ENCODE data around the gene NUP58. TPM values are rescaled to one million over a fixed set of nuclear protein-coding genes. Genes with fewer than 3 reads are reported as not detected.

Gene NUP58
- total and polyA plus RNA-seq, 7 donors = 11.2 to 40.0 (median 33.2) TPM

DNA sequence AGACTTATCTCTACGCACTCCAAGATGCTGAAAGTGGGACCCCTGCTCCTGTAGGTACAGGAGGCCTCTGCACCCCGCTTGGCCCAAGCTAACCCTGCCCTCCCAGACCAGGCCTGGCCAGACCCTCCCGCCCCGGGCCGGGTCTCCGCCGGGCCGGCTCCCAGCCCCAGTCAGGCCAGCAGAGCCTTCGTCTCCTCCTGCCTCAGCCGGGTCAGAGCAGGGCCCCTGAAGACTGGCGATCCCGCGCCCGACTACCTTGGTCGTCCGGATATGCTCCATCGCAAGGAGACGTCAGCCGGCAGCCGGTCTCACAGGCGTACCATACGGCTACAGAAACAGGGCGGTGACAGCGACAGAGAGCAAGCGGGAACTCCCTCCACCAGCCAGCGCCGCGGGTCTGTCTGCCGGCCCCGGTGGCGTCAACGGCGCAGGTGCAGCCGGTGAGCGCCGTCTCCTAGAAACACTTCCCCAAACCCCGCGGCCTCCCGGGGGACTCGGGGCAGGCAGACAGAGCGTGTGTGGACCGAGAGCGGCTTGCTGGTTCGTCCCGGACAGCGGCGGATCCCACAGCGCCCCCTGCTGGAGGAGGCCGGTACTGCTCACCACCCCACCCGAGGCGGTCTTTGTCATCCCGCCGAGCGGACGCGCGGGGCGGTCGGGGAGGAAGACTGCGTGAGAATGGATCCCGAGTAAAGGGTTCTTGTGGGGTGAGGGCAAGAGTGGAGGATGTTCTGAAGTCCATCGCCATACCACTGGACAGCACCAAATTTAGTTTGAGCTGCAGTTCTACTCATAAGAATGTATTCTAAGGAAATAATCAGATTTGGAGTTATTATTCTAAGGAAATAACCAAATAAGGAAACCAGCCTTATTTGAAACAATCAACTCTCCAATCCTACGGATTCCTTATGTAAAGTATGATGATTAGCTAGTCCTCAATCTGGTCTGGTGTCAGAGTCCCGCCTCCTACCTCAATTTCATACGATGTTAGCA is 14.2 kb upstream of the NUP58 start, which contains the start of gene MTMR6:
TSS of gene MTMR6 (minus strand) at position 520 of the 993 bp plus-strand sequence. CDS start at position 279, 241 bp downstream.
- ATAC-seq = peak; percentile 98 to 99 (median 99)
- intact Hi-C loops (cut with DNase I) = no loop called here
- peak within 1 kb of the TSS; percentile 99 for H3K4me3 ChIP-seq
- peak; percentile 92 to 97 for DNase-seq
- TF ChIP-seq CTCF (IDR thresholded peaks at IDR 0.05) = peak; percentile 100
- no peaks in the 10 kb centered on the region for H3K36me3 ChIP-seq (ENCODE audit: insufficient read depth in 1 of 2, low read depth in 1 of 2)
- no peaks in the 10 kb centered on the region for H3K27me3 ChIP-seq (ENCODE audit: insufficient read depth in 3 of 3, low read length in 2 of 3)
- no peaks in the 10 kb centered on the region for H3K9me3 ChIP-seq
- WGBS, 3 donors = 1 to 2% (median 1%) methylated on average over 65 of the region's 65 CpGs
- peak within 1 kb of the TSS; percentile 92 for H3K27ac ChIP-seq
- H3K4me1 ChIP-seq = peaks cover 8% of the 10 kb centered on the region

- DNase-seq = no peak
- Histone ChIP-seq H3K4me1 (peaks cover 8% of the 10 kb centered on the region), H3K36me3 (ENCODE audit: insufficient read depth in 1 of 2, low read depth in 1 of 2) (no peaks in the 10 kb centered on the region), H3K27me3 (ENCODE audit: insufficient read depth in 3 of 3, low read length in 2 of 3) (no peaks in the 10 kb centered on the region), H3K4me3 (no peak overlapping the region), H3K9me3 (no peaks in the 10 kb centered on the region), H3K27ac (no peak overlapping the region)
- WGBS, 3 donors = 66 to 76% (median 68%) methylated on average over 2 of the region's 2 CpGs
- intact Hi-C loops (cut with DNase I) = no loop called here
- no peak for ATAC-seq
- no peak for TF ChIP-seq CTCF (IDR thresholded peaks at IDR 0.05)
Measured at GRCh38 chr13:25288966-25289365, 12.5 kb upstream of the NUP58 start.

- no peak for TF ChIP-seq CTCF (IDR thresholded peaks at IDR 0.05)
- intact Hi-C loops (cut with DNase I) = no loop called here
- Histone ChIP-seq H3K36me3 (ENCODE audit: insufficient read depth in 1 of 2, low read depth in 1 of 2) (no peaks in the 10 kb centered on the region), H3K4me3 (no peak overlapping the region), H3K4me1 (no peaks in the 10 kb centered on the region), H3K27ac (no peak overlapping the region), H3K9me3 (no peaks in the 10 kb centered on the region), H3K27me3 (ENCODE audit: insufficient read depth in 3 of 3, low read length in 2 of 3) (peaks cover 0 to 6% (median 0%) of the 10 kb centered on the region in 3 donors)
- DNase-seq (no peak), ATAC-seq (no peak)
- WGBS, 3 donors = 49 to 70% (median 67%) methylated on average over 1 of the region's 1 CpG
Measured at GRCh38 chr13:25291691-25292090, 9.7 kb upstream of the NUP58 start.

DNA sequence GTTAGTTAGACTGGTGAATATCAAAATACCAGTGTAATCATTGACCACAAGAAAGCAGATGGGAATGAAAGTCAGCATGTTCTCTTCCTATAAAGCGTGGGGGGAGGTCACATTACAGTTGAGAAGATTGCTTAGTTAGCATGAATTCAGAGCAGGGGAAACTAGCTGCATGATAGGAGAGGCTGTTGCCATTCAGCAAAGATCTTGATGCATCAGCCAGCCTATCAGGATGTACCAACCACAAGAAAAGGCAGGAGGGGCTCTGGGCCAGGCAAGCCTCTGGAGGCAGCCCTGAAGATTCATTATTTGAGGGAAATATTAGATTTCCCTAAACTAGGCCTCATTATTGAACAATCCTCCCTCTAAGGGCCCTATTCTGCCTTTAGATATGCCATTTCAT is 9.1 kb upstream of the NUP58 start:
- Histone ChIP-seq H3K27me3 (ENCODE audit: insufficient read depth in 3 of 3, low read length in 2 of 3) (peaks cover 0 to 10% (median 0%) of the 10 kb centered on the region in 3 donors), H3K27ac (no peak overlapping the region), H3K9me3 (no peaks in the 10 kb centered on the region), H3K36me3 (ENCODE audit: insufficient read depth in 1 of 2, low read depth in 1 of 2) (no peaks in the 10 kb centered on the region), H3K4me1 (no peaks in the 10 kb centered on the region), H3K4me3 (no peak overlapping the region)
- WGBS, 3 donors = 20 to 33% (median 25%) methylated on average over 1 of the region's 1 CpG
- no peak for TF ChIP-seq CTCF (IDR thresholded peaks at IDR 0.05)
- ATAC-seq (no peak), DNase-seq (peak in 1 of 2 donors; percentile 14)
- intact Hi-C loops (cut with DNase I) = no loop called here

Data from psoas muscle (tissue), 8 donors.